Keratinocyte (primary cell): ENCODE measurements around the gene ANO10. TPM values are rescaled to one million over a fixed set of nuclear protein-coding genes. Genes with fewer than 3 reads are reported as not detected.

Experiments used
- DNase-seq: peaks from one replicate; pipeline ENCODE4 v3.0.0-alpha.2; 2011; ENCODE audit warnings: low read depth, missing footprints, low spot score
- FAIRE-seq: peaks from 2 replicates; lab custom pipeline; 2011; peaks lifted over from hg19 to GRCh38; lab: Jason Lieb, UNC
- H2AFZ ChIP-seq: 2 replicates; pipeline ENCODE4 v1.6.0; 2012; ENCODE audit warnings: low read length, control low read depth, inconsistent platforms; ENCODE audit not compliant: control insufficient read depth
- H3K27ac ChIP-seq: 2 replicates; pipeline ENCODE4 v1.5.1; 2011; ENCODE audit warnings: low read length; ENCODE audit not compliant: control insufficient read depth, insufficient read depth
- H3K27me3 ChIP-seq: 3 replicates; pipeline ENCODE4 v1.6.0; 2011; ENCODE audit warnings: low read length; ENCODE audit not compliant: control insufficient read depth, insufficient read depth; ENCODE audit errors: extremely low read depth
- H3K36me3 ChIP-seq, 2 experiments: 2 replicates in 1 of 2; 3 replicates in 1 of 2; pipeline ENCODE4 v1.5.1; 2011; ENCODE audit warnings: low read length in 2 of 2, mild to moderate bottlenecking in 1 of 2; ENCODE audit not compliant: control insufficient read depth in 2 of 2, insufficient read depth in 2 of 2; ENCODE audit errors: extremely low read depth in 1 of 2
- H3K4me1 ChIP-seq: 3 replicates; pipeline ENCODE4 v1.5.1; 2011; ENCODE audit warnings: low read length; ENCODE audit not compliant: control insufficient read depth, insufficient read depth; ENCODE audit errors: extremely low read depth
- H3K4me2 ChIP-seq: 3 replicates; pipeline ENCODE4 v1.6.0; 2011; ENCODE audit warnings: low read depth, low read length; ENCODE audit not compliant: control insufficient read depth, insufficient read depth; ENCODE audit errors: extremely low read depth
- H3K4me3 ChIP-seq, 3 experiments: fragments of 200-600 bp in 1 of 3; sonication (generic) in 1 of 3; 2 replicates in 2 of 3; 3 replicates in 1 of 3; pipeline ENCODE4 v1.5.1; 2011 to 2016; ENCODE audit warnings: low read length in 3 of 3, mild to moderate bottlenecking in 3 of 3, control low read depth in 2 of 3, inconsistent platforms in 1 of 3, low read depth in 1 of 3, mixed read lengths in 1 of 3, mixed run types in 1 of 3, moderate library complexity in 1 of 3; ENCODE audit not compliant: control insufficient read depth in 2 of 3, insufficient read depth in 2 of 3; ENCODE audit errors: extremely low read depth in 1 of 3
- H3K79me2 ChIP-seq: 2 replicates; pipeline ENCODE4 v1.6.0; 2012; ENCODE audit warnings: low read length; ENCODE audit not compliant: control insufficient read depth, insufficient read depth
- H3K9ac ChIP-seq: 3 replicates; pipeline ENCODE4 v1.6.0; 2011; ENCODE audit warnings: low read length; ENCODE audit not compliant: control insufficient read depth, insufficient read depth; ENCODE audit errors: extremely low read depth
- H3K9me1 ChIP-seq: 3 replicates; pipeline ENCODE4 v1.6.0; 2011; ENCODE audit warnings: low read length; ENCODE audit not compliant: control insufficient read depth, insufficient read depth; ENCODE audit errors: extremely low read depth
- H3K9me3 ChIP-seq: 2 replicates; pipeline ENCODE4 v1.5.1; 2012; ENCODE audit warnings: low read depth, low read length; ENCODE audit not compliant: control insufficient read depth
- H4K20me1 ChIP-seq: 3 replicates; pipeline ENCODE4 v1.6.0; 2011; ENCODE audit warnings: low read length; ENCODE audit not compliant: control insufficient read depth, insufficient read depth; ENCODE audit errors: extremely low read depth
- CTCF ChIP-seq, 3 experiments: IDR thresholded peaks in 1 of 3; conservative IDR thresholded peaks in 1 of 3; optimal IDR thresholded peaks in 1 of 3; 2 replicates in 2 of 3; 3 replicates in 1 of 3; pipeline versions ENCODE3 to v1.5.1; 2011; ENCODE audit warnings: low read length in 3 of 3, mild to moderate bottlenecking in 3 of 3, moderate library complexity in 2 of 3, control low read depth in 1 of 3, inconsistent platforms in 1 of 3; ENCODE audit not compliant: insufficient read depth in 2 of 3; ENCODE audit errors: extremely low read depth in 1 of 3
- EZH2 ChIP-seq: IDR thresholded peaks from one replicate; pipeline ENCODE4 v1.6.1; 2012; ENCODE audit warnings: inconsistent platforms, mild to moderate bottlenecking, low read length, moderate library complexity
- dilution Hi-C: fragments of 300-500 bp; cut with MboI; formaldehyde crosslinking; loops from one replicate; pipeline ENCODE4 v1.7.0; 2020; ENCODE audit warnings: low sequenced_read_pairs; ENCODE audit not compliant: extremely low pct_ligation_motif_present
- polyA plus RNA-seq, 5 experiments: library from polyadenylated mRNA; depleted of rRNA in 3 of 5; stranded (reverse) in 3 of 5; stranded (forward) in 1 of 5; unstranded in 1 of 5; fragments of >200 nt; gene quantifications; 1 replicate in 1 of 5; 2 replicates in 3 of 5; 3 replicates in 1 of 5; pipeline versions ENCODE4 v1.2.1 to v1.2.3, GENCODE V29; 2011 to 2012; ENCODE audit warnings: missing spikeins in 2 of 5, low read depth in 1 of 5, low replicate concordance in 1 of 5

ANO10 gene
- polyA plus RNA-seq, 1 donor (not counting 4 experiments of a cell fraction or from before 2014, with no cell fraction given) = 48.8 TPM

GRCh38 chr3:43319794-43320193, 302.0 kb downstream of the ANO10 start:
- Histone ChIP-seq H3K27me3 (no peaks in the 10 kb centered on the region), H3K4me2 (no peak overlapping the region), H4K20me1 (no peaks in the 10 kb centered on the region), H3K79me2 (peaks cover 58% of the 10 kb centered on the region), H3K4me1 (peaks cover 2% of the 10 kb centered on the region), H3K9me3 (no peaks in the 10 kb centered on the region), H3K36me3 (peaks cover 10% of the 10 kb centered on the region in 2 experiments), H2AFZ (no peak overlapping the region), H3K4me3 (no peak overlapping the region), H3K27ac (no peak overlapping the region), H3K9ac (no peak overlapping the region), H3K9me1 (peaks cover 2% of the 10 kb centered on the region)
- FAIRE-seq = peak; percentile 62
- no peak for TF ChIP-seq CTCF (optimal IDR thresholded peaks at IDR 0.05 in 1 of 3, IDR thresholded peaks at IDR 0.05 in 1 of 3, conservative IDR thresholded peaks at IDR 0.05 in 1 of 3; ENCODE audit: extremely low read depth in 1 of 3, insufficient read depth in 2 of 3, low read length in 3 of 3)
- TF ChIP-seq EZH2 = no peak
- dilution Hi-C loops = no loop called here
- DNase-seq = no peak

GRCh38 chr3:43319376-43319775, 302.4 kb downstream of the ANO10 start:
- Histone ChIP-seq H3K27ac (no peak overlapping the region), H3K4me3 (no peak overlapping the region), H3K9me1 (peaks cover 2% of the 10 kb centered on the region), H4K20me1 (no peaks in the 10 kb centered on the region), H3K27me3 (no peaks in the 10 kb centered on the region), H3K79me2 (peaks cover 60% of the 10 kb centered on the region), H2AFZ (no peak overlapping the region), H3K4me1 (peaks cover 2% of the 10 kb centered on the region), H3K9me3 (no peaks in the 10 kb centered on the region), H3K36me3 (peaks cover 10% of the 10 kb centered on the region in 2 experiments), H3K9ac (no peak overlapping the region), H3K4me2 (no peak overlapping the region)
- TF ChIP-seq CTCF (optimal IDR thresholded peaks at IDR 0.05 in 1 of 3, IDR thresholded peaks at IDR 0.05 in 1 of 3, conservative IDR thresholded peaks at IDR 0.05 in 1 of 3; ENCODE audit: extremely low read depth in 1 of 3, insufficient read depth in 2 of 3, low read length in 3 of 3) (no peak), EZH2 (no peak)
- dilution Hi-C loops = no loop called here
- DNase-seq = no peak
- FAIRE-seq = no peak
